SU-DHL-6 (cell line): ENCODE data around the gene ZNF644.

Experiments
- H2AFZ ChIP-seq: fragments of 200-600 bp; sonication (generic); 2 replicates; pipeline ENCODE4 v1.6.1; 2014; ENCODE audit warnings: low read depth, mild to moderate bottlenecking, moderate library complexity, mixed read lengths, antibody characterized with exemption, low read length; ENCODE audit not compliant: severe bottlenecking
- H3F3A ChIP-seq: fragments of 200-600 bp; shearing (Covaris generic); 2 replicates; pipeline ENCODE4 v1.6.0; 2016; ENCODE audit warnings: antibody characterized with exemption, mild to moderate bottlenecking; ENCODE audit not compliant: insufficient read depth
- H3K27ac ChIP-seq: fragments of 200-600 bp; sonication (generic); 2 replicates; pipeline ENCODE4 v1.5.1; 2016; ENCODE audit warnings: low read depth, mild to moderate bottlenecking, low read length, moderate library complexity, mixed read lengths
- H3K27me3 ChIP-seq: fragments of 200-600 bp; sonication (generic), shearing (Covaris generic); 2 replicates; pipeline ENCODE4 v1.6.0; 2014; ENCODE audit warnings: mild to moderate bottlenecking, low read length
- H3K36me3 ChIP-seq: fragments of 200-600 bp; sonication (generic); 2 replicates; pipeline ENCODE4 v1.6.1; 2014; ENCODE audit warnings: mild to moderate bottlenecking, low read length, mixed read lengths
- H3K4me2 ChIP-seq: fragments of 300-600, 200-600 bp; shearing (Covaris generic), sonication (generic); 2 replicates; pipeline ENCODE4 v1.6.0; 2014; ENCODE audit warnings: low read length, low read depth, mild to moderate bottlenecking; ENCODE audit not compliant: poor library complexity, severe bottlenecking
- H3K4me3 ChIP-seq: fragments of 200-600 bp; sonication (generic); 2 replicates; pipeline ENCODE4 v1.5.1; 2014; ENCODE audit warnings: antibody characterized with exemption, low read length, mild to moderate bottlenecking, mixed read lengths; ENCODE audit not compliant: insufficient read depth, poor library complexity, severe bottlenecking
- H3K79me2 ChIP-seq: fragments of 200-600 bp; sonication (generic); 2 replicates; pipeline ENCODE4 v1.6.1; 2014; ENCODE audit warnings: mild to moderate bottlenecking, low read length, moderate library complexity; ENCODE audit not compliant: insufficient read depth
- H3K9ac ChIP-seq: fragments of 200-600 bp; sonication (generic); 2 replicates; pipeline ENCODE4 v1.7.0; 2014; ENCODE audit warnings: mild to moderate bottlenecking, low read length
- H3K9me2 ChIP-seq: fragments of 200-600 bp; sonication (generic); replicated peaks from 2 replicates; pipeline ENCODE4 v1.6.1; 2014; ENCODE audit warnings: low read length; ENCODE audit not compliant: insufficient read depth
- H3K9me3 ChIP-seq: fragments of 200-600 bp; sonication (generic); 2 replicates; pipeline ENCODE4 v1.6.1; 2014; ENCODE audit warnings: low read length, mixed read lengths; ENCODE audit not compliant: insufficient read depth
- H4K20me1 ChIP-seq: fragments of 200-600 bp; sonication (generic); 2 replicates; pipeline ENCODE4 v1.6.1; 2014; ENCODE audit warnings: low read depth, mild to moderate bottlenecking, antibody characterized with exemption, low read length, moderate library complexity, mixed read lengths
- EZH2phosphoT487 ChIP-seq: fragments of 200-600 bp; sonication (generic), shearing (Covaris generic); conservative IDR thresholded peaks from 2 replicates; pipeline ENCODE4 v1.6.1; 2018; ENCODE audit warnings: mild to moderate bottlenecking, antibody characterized with exemption, low read length, moderate library complexity, mixed read lengths
- TF ChIP-seq, protein P1 (sequence below): fragments of 200-600 bp; sonication (generic); IDR thresholded peaks from one replicate; pipeline ENCODE4 v1.5.1; 2017; ENCODE audit warnings: antibody characterized with exemption, mild to moderate bottlenecking, low read length, moderate library complexity; ENCODE audit not compliant: insufficient read depth, poor library complexity, severe bottlenecking

ZNF644 gene

DNA sequence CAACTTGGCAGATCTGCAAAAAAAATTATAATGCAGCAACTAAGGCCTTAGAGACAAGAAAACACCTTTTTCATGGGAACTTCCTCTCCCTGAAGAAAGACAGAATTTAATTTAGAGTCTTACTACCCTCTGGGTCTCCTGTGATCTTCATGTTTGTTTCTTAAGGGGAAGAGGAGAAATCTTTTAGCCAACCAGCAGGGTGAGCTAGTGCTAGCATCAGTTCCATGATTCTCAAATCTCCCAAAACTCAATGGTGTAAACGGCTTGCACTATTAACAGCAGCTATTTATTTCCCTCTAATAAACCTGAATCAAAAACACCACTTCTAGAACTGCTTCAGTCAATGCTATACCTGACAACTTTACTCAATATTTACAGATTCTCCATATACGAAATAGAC lies 3.8 kb downstream of the ZNF644 start:
- TF ChIP-seq, protein P1, sequence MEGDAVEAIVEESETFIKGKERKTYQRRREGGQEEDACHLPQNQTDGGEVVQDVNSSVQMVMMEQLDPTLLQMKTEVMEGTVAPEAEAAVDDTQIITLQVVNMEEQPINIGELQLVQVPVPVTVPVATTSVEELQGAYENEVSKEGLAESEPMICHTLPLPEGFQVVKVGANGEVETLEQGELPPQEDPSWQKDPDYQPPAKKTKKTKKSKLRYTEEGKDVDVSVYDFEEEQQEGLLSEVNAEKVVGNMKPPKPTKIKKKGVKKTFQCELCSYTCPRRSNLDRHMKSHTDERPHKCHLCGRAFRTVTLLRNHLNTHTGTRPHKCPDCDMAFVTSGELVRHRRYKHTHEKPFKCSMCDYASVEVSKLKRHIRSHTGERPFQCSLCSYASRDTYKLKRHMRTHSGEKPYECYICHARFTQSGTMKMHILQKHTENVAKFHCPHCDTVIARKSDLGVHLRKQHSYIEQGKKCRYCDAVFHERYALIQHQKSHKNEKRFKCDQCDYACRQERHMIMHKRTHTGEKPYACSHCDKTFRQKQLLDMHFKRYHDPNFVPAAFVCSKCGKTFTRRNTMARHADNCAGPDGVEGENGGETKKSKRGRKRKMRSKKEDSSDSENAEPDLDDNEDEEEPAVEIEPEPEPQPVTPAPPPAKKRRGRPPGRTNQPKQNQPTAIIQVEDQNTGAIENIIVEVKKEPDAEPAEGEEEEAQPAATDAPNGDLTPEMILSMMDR, result peak; percentile 29
- no peak for TF ChIP-seq EZH2phosphoT487
- H3F3A ChIP-seq, result peaks cover 17% of the 10 kb centered on the region

DNA sequence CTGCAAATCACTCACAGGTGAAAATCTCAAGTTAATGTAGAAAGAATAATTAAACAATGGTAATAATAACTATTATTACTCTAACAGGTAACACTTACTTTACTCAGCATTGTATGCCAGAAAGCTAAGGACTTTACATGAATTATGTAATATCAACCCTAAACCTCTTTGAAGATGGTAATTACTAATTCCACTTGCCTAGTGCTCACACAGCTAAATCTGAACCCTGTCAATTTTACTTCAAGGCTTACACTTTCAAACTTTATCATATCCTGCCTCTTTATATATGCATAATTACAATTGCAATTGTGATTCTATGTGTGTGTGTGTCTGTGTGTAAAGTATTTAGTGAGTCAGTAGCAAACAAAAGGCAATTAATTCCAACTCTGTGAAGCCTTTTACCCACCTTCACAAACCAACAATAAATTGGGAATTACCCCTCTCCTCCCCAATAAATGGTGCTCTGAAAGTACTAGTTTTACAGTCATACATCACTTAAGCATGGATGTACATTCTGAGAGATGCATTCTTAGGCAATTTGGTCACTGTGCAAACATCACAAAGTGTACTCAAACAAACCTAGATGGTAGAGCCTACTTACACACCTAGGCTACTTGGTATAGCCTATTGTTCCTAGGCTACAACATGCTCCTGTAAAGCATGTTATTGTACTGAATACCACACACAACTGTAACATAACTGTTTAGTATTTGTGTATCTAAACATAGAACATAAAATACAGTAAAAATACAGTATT lies 5.9 kb downstream of the ZNF644 start:
- H2AFZ ChIP-seq, result no peak overlapping the region
- no peak overlapping the region for H3K4me3 ChIP-seq
- H3K27me3 ChIP-seq, result no peaks in the 10 kb centered on the region
- H3F3A ChIP-seq, result peaks cover 12% of the 10 kb centered on the region; the same call in 1 of the 2 replicates
- H3K4me2 ChIP-seq, result peak overlapping the region; percentile 29
- H3K9ac ChIP-seq, result no peak overlapping the region
- H3K79me2 ChIP-seq, result peaks cover 100% of the 10 kb centered on the region
- no peak overlapping the region for H3K27ac ChIP-seq
- H4K20me1 ChIP-seq, result peaks cover 39% of the 10 kb centered on the region
- TF ChIP-seq EZH2phosphoT487, result no peak
- TF ChIP-seq, protein P1, result no peak
- no peaks in the 10 kb centered on the region for H3K9me2 ChIP-seq
- peaks cover 16% of the 10 kb centered on the region for H3K36me3 ChIP-seq
- no peaks in the 10 kb centered on the region for H3K9me3 ChIP-seq

More for the DNA sequence above, 3.8 kb downstream of the ZNF644 start:
- Histone ChIP-seq H3K9me3 (no peaks in the 10 kb centered on the region), H3K36me3 (peaks cover 16% of the 10 kb centered on the region), H4K20me1 (peaks cover 29% of the 10 kb centered on the region), H3K79me2 (peaks cover 83% of the 10 kb centered on the region), H3K27ac (no peak overlapping the region; the same call in 1 of the 2 replicates), H3K4me2 (peak overlapping the region; percentile 93), H3K27me3 (no peaks in the 10 kb centered on the region), H3K9me2 (no peaks in the 10 kb centered on the region), H3K9ac (no peak overlapping the region), H3K4me3 (no peak overlapping the region), H2AFZ (no peak overlapping the region)

DNA sequence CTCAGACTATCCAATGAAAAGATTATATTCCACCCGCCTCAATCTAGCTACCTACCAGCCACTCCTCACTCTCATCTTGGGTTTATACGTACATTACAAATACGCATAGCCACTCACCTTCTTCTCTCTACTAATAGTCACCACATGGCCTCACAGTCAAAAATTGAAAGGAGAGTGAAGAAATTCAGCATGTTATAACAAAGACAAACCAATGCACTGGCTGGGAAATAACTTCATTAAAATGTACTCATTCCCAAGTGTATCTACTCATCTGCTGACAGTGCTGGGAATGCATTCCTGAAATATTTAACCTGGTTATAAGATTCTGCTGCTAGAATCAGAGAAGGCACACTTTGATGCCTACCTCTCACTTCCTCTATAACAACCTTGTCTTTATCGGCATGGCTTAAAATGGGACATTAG lies 6.5 kb downstream of the ZNF644 start:
- H3K36me3 ChIP-seq, result peaks cover 12% of the 10 kb centered on the region
- peaks cover 100% of the 10 kb centered on the region for H3K79me2 ChIP-seq
- no peak overlapping the region for H3K27ac ChIP-seq

More for the DNA sequence above, 6.5 kb downstream of the ZNF644 start:
- H3F3A ChIP-seq, result peaks cover 9% of the 10 kb centered on the region; the same call in 1 of the 2 replicates
- no peak overlapping the region for H3K4me3 ChIP-seq
- no peaks in the 10 kb centered on the region for H3K9me2 ChIP-seq
- no peaks in the 10 kb centered on the region for H3K9me3 ChIP-seq
- no peak overlapping the region for H2AFZ ChIP-seq
- no peaks in the 10 kb centered on the region for H3K27me3 ChIP-seq
- peak overlapping the region; percentile 29 for H3K4me2 ChIP-seq
- H3K9ac ChIP-seq, result no peak overlapping the region
- no peak for TF ChIP-seq EZH2phosphoT487
- TF ChIP-seq, protein P1, result no peak
- peaks cover 44% of the 10 kb centered on the region for H4K20me1 ChIP-seq
